Pancreas (tissue), 10 donors: ENCODE results near the gene LAMTOR2. TPM values are rescaled to one million over a fixed set of nuclear protein-coding genes. Genes with fewer than 3 reads are reported as not detected.

Experiments
- ATAC-seq, 4 donors: fragments of 200-7000 bp; cut with Tn5 transposase; one replicate each; pipeline versions ENCODE4 v1.8.0 to v1.9.1; 2020; ENCODE audit warnings: mild to moderate bottlenecking in 4 of 4, moderate library complexity in 4 of 4
- DNase-seq, 6 donors: peaks; one replicate each; pipeline ENCODE4 v3.0.0-alpha.2; 2020
- FAIRE-seq: peaks from 2 replicates; lab custom pipeline; 2012; peaks lifted over from hg19 to GRCh38; lab: Jason Lieb, UNC
- H3K27ac ChIP-seq, 4 donors: fragments of 200-600 bp; sonication (generic); 1 replicate in 3 of 4; 2 replicates in 1 of 4; pipeline versions ENCODE4 v1.5.0 to v1.8.0; 2020
- H3K27me3 ChIP-seq, 4 donors: fragments of 200-600 bp; one replicate each; pipeline ENCODE4 v1.8.0; 2021
- H3K36me3 ChIP-seq, 3 donors: fragments of 200-600 bp; sonication (generic) in 1 of 3; one replicate each; pipeline versions ENCODE4 v1.5.0 to v1.8.0; 2020 to 2021
- H3K4me1 ChIP-seq, 3 donors: fragments of 200-600 bp; one replicate each; pipeline ENCODE4 v1.8.0; 2021
- H3K4me3 ChIP-seq, 4 donors: fragments of 200-600 bp; sonication (generic) in 2 of 4; one replicate each; pipeline versions ENCODE4 v1.5.0 to v1.8.0; 2020 to 2021
- H3K9me3 ChIP-seq, 4 donors: fragments of 200-600 bp; one replicate each; pipeline ENCODE4 v1.8.0; 2021
- CTCF ChIP-seq, 4 donors: fragments of 200-600 bp; sonication (generic) in 3 of 4; IDR thresholded peaks; one replicate each; pipeline versions ENCODE4 v1.5.0 to v1.8.0; 2021; ENCODE audit warnings: antibody characterized with exemption in 4 of 4
- WGBS, 2 donors: extraction: QIAGEN DNeasy Blood & Tissue Kit; methylation state at CpG; one replicate each; pipeline ENCODE4 v1.1.7; 2013; 5-methylcytosine and 5-hydroxymethylcytosine counted together
- intact Hi-C, 3 donors: fragments of 100-400 bp; cut with DNase I; formaldehyde crosslinking; loops; one replicate each; pipeline versions ENCODE4 v1.11.1 to v1.14.2; 2022
- polyA plus RNA-seq, 2 donors: library from polyadenylated mRNA; stranded (reverse); fragments of 200-250 nt; gene quantifications; one replicate each; pipeline ENCODE4 v1.2.3, GENCODE V29; 2013
- total RNA-seq, 6 donors: library from RNA; stranded (reverse); fragmentation: NEBNext Ultra II Directional in 4 of 6; extraction: Animal tissue kit (Norgen Biotek cat#: 25700) in 4 of 6; gene quantifications; one replicate each; pipeline versions ENCODE4 v1.2.1 to v1.2.4, GENCODE V29; 2021 to 2023
- donor health status: healthy with polysubstance abuse.
- donor health status: DM: no; HTN: no; CAD: no; lungs with moderate emphysema.
- donor health status: DM: no; HTN: no; CAD: no.
- donor health status: control.
- donor health status: control.
- donor health status: Bipolar disorder and iron deficiency.
- donor health status: DM: yes; HTN: yes; CAD: no.
- donor health status: DM: no; HTN: no; CAD: no.
- donor health status: DM: no; HTN: no; CAD: no.
- donor health status: DM: yes; HTN: yes; CAD: no.

Gene LAMTOR2
- total and polyA plus RNA-seq, 8 donors, result 31.7 to 60.1 (median 33.2) TPM

- ATAC-seq (no peak), FAIRE-seq (no peak), DNase-seq (no peak)
- Histone ChIP-seq H3K4me3 (no peak overlapping the region), H3K9me3 (no peaks in the 10 kb centered on the region), H3K36me3 (no peaks in the 10 kb centered on the region), H3K27ac (no peak overlapping the region), H3K4me1 (no peaks in the 10 kb centered on the region), H3K27me3 (no peaks in the 10 kb centered on the region)
- WGBS, 2 donors, result 64 to 70% methylated on average over 2 of the region's 2 CpGs
- intact Hi-C loops, result no loop called here
- no peak for TF ChIP-seq CTCF (IDR thresholded peaks at IDR 0.05)
These were observed 9.4 kb downstream of the LAMTOR2 start for GRCh38 chr1:156063997-156064285.

GRCh38 chr1:156064615-156065014 is 10.0 kb downstream of the LAMTOR2 start:
- no peaks in the 10 kb centered on the region for H3K4me1 ChIP-seq
- no peak for DNase-seq
- peaks cover 0 to 4% (median 0%) of the 10 kb centered on the region in 3 donors for H3K36me3 ChIP-seq
- 90 to 100% methylated on average over 2 of the region's 2 CpGs for WGBS, 2 donors
- no peak overlapping the region for H3K27ac ChIP-seq
- intact Hi-C loops, result no loop called here
- no peak for FAIRE-seq
- no peaks in the 10 kb centered on the region for H3K27me3 ChIP-seq
- no peak for TF ChIP-seq CTCF (IDR thresholded peaks at IDR 0.05)
- no peak overlapping the region for H3K4me3 ChIP-seq
- no peak for ATAC-seq
- no peaks in the 10 kb centered on the region for H3K9me3 ChIP-seq

GRCh38 chr1:156065212-156065611 is 10.6 kb downstream of the LAMTOR2 start:
- no peaks in the 10 kb centered on the region for H3K27me3 ChIP-seq
- no peaks in the 10 kb centered on the region for H3K4me1 ChIP-seq
- no peak overlapping the region for H3K27ac ChIP-seq
- 81 to 82% methylated on average over 3 of the region's 3 CpGs for WGBS, 2 donors
- H3K36me3 ChIP-seq, result peaks cover 0 to 10% (median 0%) of the 10 kb centered on the region in 3 donors
- no peak overlapping the region for H3K4me3 ChIP-seq
- intact Hi-C loops, result no loop called here
- H3K9me3 ChIP-seq, result no peaks in the 10 kb centered on the region
- FAIRE-seq (no peak), DNase-seq (no peak), ATAC-seq (no peak)
- TF ChIP-seq CTCF (IDR thresholded peaks at IDR 0.05), result no peak

GRCh38 chr1:156065871-156066270 is 11.3 kb downstream of the LAMTOR2 start:
- intact Hi-C loops, result no loop called here
- TF ChIP-seq CTCF (IDR thresholded peaks at IDR 0.05), result no peak
- Histone ChIP-seq H3K27me3 (no peaks in the 10 kb centered on the region), H3K4me3 (no peak overlapping the region), H3K27ac (no peak overlapping the region), H3K4me1 (no peaks in the 10 kb centered on the region), H3K36me3 (peaks cover 0 to 11% (median 0%) of the 10 kb centered on the region in 3 donors), H3K9me3 (no peaks in the 10 kb centered on the region)
- FAIRE-seq (no peak), DNase-seq (no peak), ATAC-seq (no peak)
- 81 to 84% methylated on average over 16 of the region's 16 CpGs for WGBS, 2 donors

- peaks cover 0 to 11% (median 0%) of the 10 kb centered on the region in 3 donors for H3K36me3 ChIP-seq
- FAIRE-seq (no peak), DNase-seq (no peak), ATAC-seq (no peak)
- no peak overlapping the region for H3K4me3 ChIP-seq
- intact Hi-C loops, result no loop called here
- H3K4me1 ChIP-seq, result no peaks in the 10 kb centered on the region
- H3K9me3 ChIP-seq, result no peaks in the 10 kb centered on the region
- H3K27me3 ChIP-seq, result no peaks in the 10 kb centered on the region
- TF ChIP-seq CTCF (IDR thresholded peaks at IDR 0.05), result no peak
- WGBS, 2 donors, result 84 to 90% methylated on average over 2 of the region's 2 CpGs
- no peak overlapping the region for H3K27ac ChIP-seq
These were observed 12.7 kb downstream of the LAMTOR2 start for GRCh38 chr1:156067262-156067661.
